GM18526 (cell line): ENCODE results near the gene SZRD1.

Experiments used
- POLR2A ChIP-seq: IDR thresholded peaks from 3 replicates; pipeline ENCODE4 v1.6.1; 2011; ENCODE audit not compliant: insufficient read length; ENCODE audit errors: extremely low read depth

The SZRD1 gene

DNA sequence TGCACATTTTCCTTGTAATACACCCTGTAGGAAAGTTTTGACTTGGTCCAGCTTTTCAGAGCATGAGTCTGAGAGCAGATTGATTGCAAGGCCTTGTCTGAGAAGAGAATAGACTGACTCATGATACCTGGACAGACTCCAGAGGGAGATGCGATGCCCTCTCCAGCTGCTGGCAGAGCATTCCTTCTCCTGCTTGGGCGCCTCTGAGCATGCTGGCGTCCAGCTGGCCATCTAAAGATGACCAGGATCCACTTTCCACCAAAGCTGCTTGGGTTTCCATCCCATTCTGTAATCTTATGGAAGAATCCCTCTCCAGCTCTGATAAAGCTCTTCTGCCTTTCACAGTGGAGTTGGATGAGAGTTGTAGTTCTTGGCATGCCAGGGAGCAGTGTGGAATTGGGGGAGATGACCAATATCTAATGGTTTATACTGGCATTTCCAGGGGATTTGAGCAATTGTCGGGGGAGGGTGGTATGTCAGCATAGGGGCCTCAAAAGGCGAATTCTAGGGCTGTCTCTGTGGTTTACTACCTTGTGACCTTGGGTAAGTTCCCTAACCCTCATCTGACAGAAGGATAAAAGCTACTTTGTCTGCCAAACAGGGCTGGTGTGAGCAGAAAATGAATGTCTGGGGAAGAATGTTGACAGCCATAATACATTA is 19.5 kb downstream of the SZRD1 start:
- no peak for TF ChIP-seq POLR2A

DNA sequence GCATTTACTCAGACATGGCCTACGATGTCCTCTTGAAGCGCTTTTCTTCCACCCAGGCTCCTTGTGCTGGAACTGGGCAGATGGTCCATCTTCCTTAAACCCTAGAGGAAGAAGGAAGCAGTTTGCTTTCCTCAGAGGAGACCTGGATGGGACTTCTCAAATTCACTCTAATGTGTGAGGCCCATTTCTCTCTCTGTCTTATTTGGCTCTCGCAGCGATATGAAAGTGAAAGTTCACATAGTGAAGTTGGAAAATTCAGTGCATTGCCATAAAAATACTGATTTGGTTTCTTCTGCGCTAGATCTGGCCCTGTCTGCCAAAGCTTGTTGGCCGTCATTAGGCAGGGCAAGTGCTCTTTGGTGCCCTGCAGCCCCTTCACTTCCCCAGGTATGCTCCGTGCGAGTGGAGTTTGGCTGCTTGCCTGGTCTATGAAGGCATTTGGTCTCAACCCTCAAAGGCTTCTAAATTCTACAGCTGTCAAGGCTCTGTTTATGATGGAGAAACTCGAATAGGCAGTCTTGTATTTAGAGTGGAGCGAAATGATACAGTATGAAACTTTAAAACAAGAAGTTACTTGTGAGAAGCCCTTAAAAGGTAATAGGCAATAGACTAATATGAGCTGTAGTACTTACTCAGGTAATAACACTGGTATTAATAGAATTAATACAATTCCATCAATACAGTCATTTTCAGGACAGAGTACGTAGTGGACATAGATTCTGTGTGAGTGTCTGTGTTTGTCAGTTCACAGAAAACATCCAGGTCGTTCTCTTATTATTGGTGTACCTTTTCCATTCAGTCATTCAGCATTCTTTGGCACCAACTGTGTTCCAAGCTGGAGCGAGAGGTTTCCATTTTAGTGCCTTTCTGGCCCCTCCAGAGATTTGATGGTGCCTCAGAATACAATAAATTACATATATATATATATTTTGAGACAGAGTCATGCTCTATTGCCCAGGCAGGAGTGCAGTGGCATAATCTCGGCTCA is 20.5 kb downstream of the SZRD1 start:
- no peak for TF ChIP-seq POLR2A

DNA sequence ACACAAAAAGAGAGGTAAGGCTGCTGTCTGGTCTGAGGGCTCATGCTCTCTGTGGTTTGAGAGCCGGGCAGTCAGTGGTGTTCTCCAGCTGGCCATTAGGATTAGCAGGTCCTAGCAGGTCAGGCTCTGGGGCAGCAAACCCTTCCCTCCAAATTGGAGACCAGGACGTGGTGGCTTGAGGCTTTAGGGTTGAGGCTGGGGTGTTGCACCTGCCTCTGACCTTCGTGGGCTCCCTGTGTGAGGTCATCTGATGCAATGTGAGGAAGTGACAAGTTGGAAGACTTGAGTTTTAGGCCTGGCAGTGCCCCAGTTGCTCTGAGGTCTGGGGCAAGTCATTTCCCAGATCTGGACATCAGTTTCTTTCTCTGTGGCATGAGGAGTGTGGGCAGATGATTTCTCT is 24.4 kb downstream of the SZRD1 start:
- TF ChIP-seq POLR2A = no peak

DNA sequence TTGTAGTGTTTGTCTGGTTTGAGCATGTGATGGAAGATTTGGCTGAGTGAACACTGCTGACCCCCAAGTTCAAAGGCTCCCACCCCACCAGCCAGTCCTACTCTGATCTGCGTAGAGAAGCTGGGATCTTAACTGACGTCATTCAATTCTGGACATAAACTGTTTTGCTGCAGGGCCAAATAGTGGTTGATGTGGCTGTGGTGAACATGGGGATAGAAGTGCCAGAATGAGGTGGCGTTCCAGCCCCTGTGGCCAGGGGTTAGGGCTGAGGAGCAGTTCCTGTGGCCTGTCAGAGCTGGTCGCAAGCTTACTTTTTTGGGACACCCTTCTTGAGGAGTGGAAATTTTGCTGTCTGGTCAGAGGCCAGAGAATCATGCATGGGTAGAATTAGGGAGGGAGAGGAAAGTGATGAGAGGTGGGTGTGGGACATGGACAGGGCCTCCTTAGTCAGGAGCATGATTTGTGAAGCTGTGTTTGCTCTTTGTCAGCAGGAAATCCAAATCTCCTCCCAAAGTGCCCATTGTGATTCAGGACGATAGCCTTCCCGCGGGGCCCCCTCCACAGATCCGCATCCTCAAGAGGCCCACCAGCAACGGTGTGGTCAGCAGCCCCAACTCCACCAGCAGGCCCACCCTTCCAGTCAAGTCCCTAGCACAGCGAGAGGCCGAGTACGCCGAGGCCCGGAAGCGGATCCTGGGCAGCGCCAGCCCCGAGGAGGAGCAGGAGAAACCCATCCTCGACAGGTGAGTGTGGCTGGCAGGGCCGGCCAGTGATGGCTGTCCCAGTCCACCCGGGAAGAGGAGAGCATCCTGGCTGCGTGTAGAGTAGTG is 25.9 kb downstream of the SZRD1 start:
- TF ChIP-seq POLR2A = no peak

DNA sequence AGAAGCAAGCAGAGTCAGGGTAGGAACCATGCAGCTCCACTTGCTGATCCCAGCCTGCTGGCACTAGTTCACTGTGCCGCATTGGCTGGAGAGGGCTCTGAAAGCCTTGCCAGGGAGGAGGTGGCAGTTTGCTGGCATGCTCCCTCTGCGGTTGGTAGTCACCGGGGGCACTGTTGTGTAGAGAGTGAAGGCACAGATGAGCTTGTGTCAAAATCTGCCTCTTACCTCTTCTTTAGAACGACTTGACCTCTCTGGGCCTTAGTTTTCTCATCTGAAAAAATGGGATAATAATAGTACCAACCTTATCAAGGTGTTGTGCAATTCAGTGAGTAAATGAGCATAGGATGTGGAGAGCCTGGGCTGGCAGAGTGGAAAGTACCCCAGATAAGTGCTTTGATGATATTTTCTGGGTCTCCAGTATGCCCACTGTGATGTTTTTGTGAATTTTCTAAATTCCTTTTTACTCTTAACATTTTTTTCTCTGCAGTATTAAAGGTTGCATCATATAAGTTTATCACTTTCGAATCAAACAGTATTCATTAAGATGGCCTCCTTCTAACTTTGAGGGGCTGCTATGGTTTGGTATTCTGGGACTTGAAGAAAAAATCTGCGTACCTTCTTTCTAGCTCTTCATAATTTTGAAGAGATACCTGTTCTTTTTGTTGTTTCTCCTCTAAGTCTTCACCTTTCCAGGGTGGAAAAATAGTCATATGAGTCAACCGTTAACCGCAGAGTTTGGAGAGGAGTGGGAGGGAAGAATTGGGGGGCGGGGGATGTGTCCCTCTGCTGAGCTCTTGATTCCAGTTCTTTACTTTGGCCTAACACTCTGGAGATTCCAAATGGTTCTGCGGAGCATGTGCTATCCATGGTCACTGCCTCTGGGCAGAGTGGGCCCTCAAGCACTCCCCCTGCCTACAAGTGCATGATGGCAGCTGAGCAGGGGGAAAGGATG is 26.8 kb downstream of the SZRD1 start:
- no peak for TF ChIP-seq POLR2A

DNA sequence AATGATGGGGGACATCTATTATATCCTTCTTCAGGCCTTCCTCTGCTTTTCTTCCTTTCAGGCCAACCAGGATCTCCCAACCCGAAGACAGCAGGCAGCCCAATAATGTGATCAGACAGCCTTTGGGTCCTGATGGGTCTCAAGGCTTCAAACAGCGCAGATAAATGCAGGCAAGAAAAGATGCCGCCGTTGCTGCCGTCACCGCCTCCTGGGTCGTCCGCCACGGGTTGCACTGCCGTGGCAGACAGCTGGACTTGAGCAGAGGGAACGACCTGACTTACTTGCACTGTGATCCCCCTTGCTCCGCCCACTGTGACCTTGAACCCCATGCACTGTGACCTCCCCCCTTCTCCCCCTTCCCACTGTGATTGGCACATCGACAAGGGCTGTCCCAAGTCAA is 27.9 kb downstream of the SZRD1 start:
- no peak for TF ChIP-seq POLR2A

DNA sequence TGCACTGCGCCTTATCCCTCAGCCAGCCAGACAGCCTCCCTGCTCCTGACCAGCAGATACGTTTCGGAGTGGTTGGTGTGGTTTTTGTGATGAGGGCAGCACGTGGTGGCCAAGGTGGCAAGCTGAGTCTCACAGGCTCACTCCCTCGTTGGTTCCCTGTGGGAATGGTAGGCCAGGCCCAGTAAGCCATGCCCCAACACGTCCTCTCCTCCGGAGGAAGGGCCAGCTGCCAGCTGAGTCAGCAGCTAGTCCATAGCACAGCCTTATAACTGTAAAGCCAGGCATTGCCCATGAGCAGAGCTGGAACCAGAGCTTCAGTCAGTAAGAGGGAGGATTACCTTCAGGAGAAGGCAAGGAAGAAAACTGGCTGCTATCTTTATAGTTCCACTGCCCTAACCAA is 29.5 kb downstream of the SZRD1 start:
- no peak for TF ChIP-seq POLR2A

DNA sequence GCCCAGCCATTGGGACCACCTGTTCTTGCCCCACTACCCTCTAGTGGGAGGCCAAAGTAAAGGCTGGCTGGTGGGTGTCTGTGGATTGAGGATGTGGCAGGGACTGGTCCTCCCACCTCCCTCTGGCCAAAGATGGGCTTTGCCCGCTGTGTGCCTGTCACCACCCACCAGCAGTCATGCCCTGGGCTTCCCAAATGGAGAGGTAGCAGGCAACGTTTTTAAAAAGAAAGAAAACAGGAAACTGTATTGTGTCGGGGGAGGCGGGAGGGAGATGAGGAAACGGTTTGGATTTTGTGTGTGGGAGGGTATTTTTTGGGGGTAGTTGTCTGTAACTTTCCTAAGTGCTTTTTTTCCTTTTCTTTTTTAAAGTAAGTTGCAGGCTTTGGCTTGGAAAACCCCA is 30.1 kb downstream of the SZRD1 start:
- TF ChIP-seq POLR2A = no peak

DNA sequence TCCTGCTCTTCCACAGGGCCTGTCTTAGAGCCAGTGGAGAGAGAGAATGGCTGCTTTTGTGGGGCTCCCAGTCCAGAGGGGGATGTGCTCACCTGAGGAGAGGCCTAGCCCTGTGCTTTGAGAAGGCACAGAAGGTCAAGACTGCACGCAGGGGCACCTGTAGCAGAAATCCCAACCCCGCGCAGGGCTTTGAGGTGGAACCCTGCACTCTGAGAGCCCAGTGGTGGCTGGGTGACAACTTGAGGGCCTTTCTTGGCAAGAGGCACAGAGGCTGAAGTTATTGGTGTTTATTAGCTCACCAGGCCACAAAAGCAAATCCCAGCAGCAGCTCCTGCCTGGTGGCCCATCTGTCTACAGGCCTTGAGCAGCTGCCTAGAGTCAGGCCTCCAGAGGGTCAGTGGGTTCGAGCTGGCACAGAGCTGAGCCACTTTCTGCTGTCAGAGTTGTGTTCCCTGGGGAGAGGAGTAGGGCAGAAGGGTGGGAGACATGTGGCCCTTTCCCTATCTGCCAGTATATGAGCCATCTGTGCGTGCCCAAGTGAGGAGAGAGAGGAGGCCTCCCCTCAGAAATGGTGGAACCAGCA is 31.4 kb downstream of the SZRD1 start:
- no peak for TF ChIP-seq POLR2A

DNA sequence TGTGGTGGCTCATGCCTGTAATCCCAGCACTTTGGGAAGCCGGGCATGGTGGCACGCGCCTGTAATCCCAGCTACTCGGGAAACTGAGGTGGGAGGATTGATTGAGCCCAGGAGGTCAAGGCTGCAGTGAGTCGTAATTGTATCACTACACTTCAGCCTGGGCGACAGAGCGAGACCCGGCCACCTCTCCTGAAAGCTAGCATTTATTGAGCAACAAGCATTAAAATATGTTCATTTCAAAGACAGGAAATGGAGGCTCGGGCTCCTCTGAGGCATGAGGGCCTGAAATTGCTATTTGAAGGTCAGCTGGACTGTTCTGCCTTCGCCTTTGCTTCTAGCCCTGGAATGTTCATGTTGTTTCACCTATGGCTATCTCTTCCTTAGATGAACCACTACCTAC is 35.7 kb downstream of the SZRD1 start:
- no peak for TF ChIP-seq POLR2A

DNA sequence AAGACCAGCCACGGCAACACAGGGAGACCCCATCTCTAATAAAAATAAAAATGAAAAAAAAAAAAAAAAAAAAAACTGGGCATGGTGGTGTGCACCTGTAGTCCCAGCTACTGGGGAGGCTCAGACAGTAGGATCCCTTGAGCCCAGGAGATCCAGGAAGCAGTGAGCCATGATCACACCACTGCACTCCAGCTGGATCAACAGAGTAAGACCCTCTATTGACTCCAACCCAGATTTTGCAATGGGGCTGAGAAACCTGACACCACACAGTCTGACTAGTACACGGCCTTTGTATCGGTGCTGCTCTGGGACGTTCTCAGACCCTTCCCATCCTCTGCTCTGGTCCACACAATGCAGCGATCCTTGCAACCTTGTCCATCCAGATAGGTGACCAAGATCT is 38.4 kb downstream of the SZRD1 start:
- TF ChIP-seq POLR2A = no peak

DNA sequence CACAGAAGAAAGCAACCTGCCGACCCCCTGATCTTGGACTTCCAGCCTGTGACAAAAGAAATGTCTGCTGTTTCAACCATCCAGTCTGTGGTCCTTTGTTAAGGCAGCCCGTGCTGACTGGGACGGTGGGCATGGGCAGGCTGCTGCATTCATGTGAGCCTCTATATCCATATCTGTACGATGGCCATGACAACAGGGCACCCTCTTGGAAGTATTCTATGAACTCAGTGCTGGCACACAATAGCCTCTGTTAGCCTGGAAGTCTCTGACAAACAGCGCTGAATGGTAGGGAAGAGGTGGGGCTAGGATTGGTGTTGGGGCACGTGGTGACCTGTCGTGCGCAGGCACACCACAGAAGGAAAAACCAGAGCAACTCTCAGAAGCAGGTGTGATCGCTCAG is 39.8 kb downstream of the SZRD1 start:
- TF ChIP-seq POLR2A = no peak

DNA sequence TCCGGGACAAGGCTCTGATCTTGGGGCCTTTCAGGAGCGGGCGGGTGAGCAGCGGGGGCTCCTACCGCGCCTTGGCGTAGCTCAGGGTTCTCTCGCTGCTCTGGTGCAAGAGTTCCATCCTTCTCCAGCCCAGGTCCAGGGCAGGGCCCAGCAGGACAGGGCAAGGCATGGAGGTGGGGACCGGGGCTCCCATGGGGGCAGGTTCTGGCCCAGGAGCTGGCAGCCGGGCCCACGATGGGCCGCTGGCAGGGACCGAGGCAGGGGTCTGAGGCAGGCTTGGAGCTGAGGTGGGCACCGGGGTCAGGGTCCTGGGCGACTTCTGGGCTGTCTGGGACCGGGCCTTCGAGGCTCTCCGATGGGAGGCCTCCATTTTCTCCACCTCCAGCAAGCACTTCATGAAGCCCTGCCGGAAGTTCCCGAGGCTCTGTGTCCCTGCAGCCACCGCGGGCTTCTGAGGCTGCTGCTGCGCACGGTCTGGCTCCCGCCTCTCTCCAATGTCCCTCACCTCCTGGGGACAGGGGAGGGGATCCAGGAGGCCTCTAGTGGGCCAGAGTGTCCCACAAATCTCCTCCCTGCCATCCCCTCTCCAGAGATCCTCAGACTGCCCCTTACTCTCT is 42.6 kb downstream of the SZRD1 start:
- no peak for TF ChIP-seq POLR2A

DNA sequence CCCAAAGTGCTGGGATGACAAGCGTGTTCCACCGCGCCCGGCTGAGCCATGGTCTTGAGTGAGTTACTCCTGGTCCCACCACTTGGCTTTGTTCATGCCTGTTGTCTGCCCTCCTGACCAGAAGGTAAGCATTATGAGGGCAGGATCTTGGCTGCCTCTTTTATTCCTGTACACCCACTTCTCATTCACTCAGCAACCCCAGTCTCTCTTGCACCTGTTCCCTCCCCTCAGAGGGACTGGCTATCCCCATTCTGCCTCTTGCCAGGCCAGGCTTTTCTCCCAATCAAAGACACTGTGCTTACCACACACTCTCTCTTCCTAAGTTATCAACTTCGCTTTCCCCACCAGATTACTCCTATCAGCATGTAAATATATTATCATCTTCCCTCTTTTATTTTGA is 43.8 kb downstream of the SZRD1 start:
- TF ChIP-seq POLR2A = no peak
